K562 (cell line): ENCODE data around the gene C22orf39. TPM values are rescaled to one million over a fixed set of nuclear protein-coding genes. Genes with fewer than 3 reads are reported as not detected.
A peak's percentile ranks its signal among the peaks of the same experiment; 100 is the strongest.

ENCODE experiments used
- ARID2 ChIP-seq: fragments of 450-650 bp; IDR thresholded peaks from 2 replicates; pipeline ENCODE4 v1.6.1; 2017; ENCODE audit warnings: antibody characterized with exemption, mild to moderate bottlenecking
- DIDO1 ChIP-seq: fragments of 450-650 bp; IDR thresholded peaks from 2 replicates; pipeline ENCODE4 v1.6.1; 2016; ENCODE audit warnings: low read depth, missing biosample characterization, missing genetic modification characterization
- ELF2 ChIP-seq: fragments of 250-450 bp; sonication (Bioruptor Pico); IDR thresholded peaks from 2 replicates; pipeline ENCODE4 v1.5.0; 2021; ENCODE audit warnings: mild to moderate bottlenecking
- GABPB2 ChIP-seq: fragments of 250-450 bp; sonication (Bioruptor Pico); conservative IDR thresholded peaks from 2 replicates; pipeline ENCODE4 v1.5.1; 2021; ENCODE audit warnings: mild to moderate bottlenecking
- HNRNPL ChIP-seq: fragments of 200-400 bp; formaldehyde crosslinking; IDR thresholded peaks from 2 replicates; pipeline ENCODE4 v1.6.1; 2017; ENCODE audit warnings: low read depth, mild to moderate bottlenecking, low read length
- ILF3 ChIP-seq: fragments of 450-650 bp; IDR thresholded peaks from 2 replicates; pipeline ENCODE4 v1.6.1; 2018; ENCODE audit warnings: antibody characterized with exemption, mild to moderate bottlenecking, moderate library complexity, borderline replicate concordance
- KDM2B ChIP-seq: fragments of 250-450 bp; sonication (Bioruptor Pico); IDR thresholded peaks from 2 replicates; pipeline ENCODE4 v1.8.0; 2021; ENCODE audit warnings: mild to moderate bottlenecking, moderate library complexity
- KLF13 ChIP-seq: fragments of 450-650 bp; IDR thresholded peaks from 2 replicates; pipeline ENCODE4 v1.6.1; 2016; ENCODE audit warnings: missing genetic modification characterization, low read depth, mild to moderate bottlenecking, missing compliant biosample characterization, moderate library complexity, borderline replicate concordance
- MCM2 ChIP-seq: fragments of 450-650 bp; IDR thresholded peaks from 2 replicates; pipeline ENCODE4 v1.6.1; 2017; ENCODE audit warnings: low read depth, mild to moderate bottlenecking
- POLR2B ChIP-seq: fragments of 450-650 bp; IDR thresholded peaks from 2 replicates; pipeline ENCODE4 v1.6.1; 2018; ENCODE audit warnings: low read depth; ENCODE audit not compliant: partially characterized antibody
- RBBP5 ChIP-seq: fragments of 200-600 bp; sonication (generic); IDR thresholded peaks from 2 replicates; pipeline ENCODE4 v1.6.1; 2012; ENCODE audit warnings: borderline replicate concordance, mild to moderate bottlenecking, low read length, control low read depth, inconsistent platforms; ENCODE audit not compliant: insufficient read depth, poor library complexity, severe bottlenecking
- SMARCA4 ChIP-seq: fragments of 450-650 bp; IDR thresholded peaks from 2 replicates; pipeline ENCODE4 v1.6.1; 2016
- TCFL5 ChIP-seq: fragments of 250-450 bp; sonication (Bioruptor Pico); conservative IDR thresholded peaks from 2 replicates; pipeline ENCODE4 v1.6.1; 2021; ENCODE audit warnings: mild to moderate bottlenecking, moderate library complexity, matching md5 sums
- TEAD4 ChIP-seq, 2 experiments: sonication (generic) in 1 of 2; formaldehyde crosslinking in 1 of 2; IDR thresholded peaks; 2 replicates each; pipeline versions ENCODE4 v1.6.1 to v1.8.0; 2012 to 2022; ENCODE audit warnings: borderline replicate concordance in 1 of 2, inconsistent platforms in 1 of 2, low read length in 1 of 2, mild to moderate bottlenecking in 1 of 2, missing genetic modification reagents in 1 of 2
- ZC3H8 ChIP-seq: fragments of 450-650 bp; IDR thresholded peaks from 2 replicates; pipeline ENCODE4 v1.6.1; 2017
- ZNF175 ChIP-seq: fragments of 200-800 bp; sonication (Bioruptor generic); IDR thresholded peaks from 2 replicates; pipeline ENCODE4 v1.6.1; 2016; ENCODE audit warnings: low read depth, mild to moderate bottlenecking, missing genetic modification characterization, missing compliant biosample characterization
- ZNF583 ChIP-seq: fragments of 250-450 bp; sonication (Bioruptor Pico); IDR thresholded peaks from 2 replicates; pipeline ENCODE4 v1.4.0; 2020
- ZNF668 ChIP-seq: fragments of 250-450 bp; sonication (Bioruptor Pico); IDR thresholded peaks from 2 replicates; pipeline ENCODE4 v1.8.0; 2022; ENCODE audit warnings: mild to moderate bottlenecking, inconsistent platforms
- ZNF707 ChIP-seq: fragments of 250-450 bp; sonication (Bioruptor Pico); conservative IDR thresholded peaks from 2 replicates; pipeline ENCODE4 v1.8.0; 2022; ENCODE audit warnings: inconsistent platforms, mild to moderate bottlenecking, moderate library complexity
- ZNF778 ChIP-seq: fragments of 450-650 bp; formaldehyde crosslinking; IDR thresholded peaks from 2 replicates; pipeline ENCODE4 v1.4.0; 2020; ENCODE audit warnings: mild to moderate bottlenecking, moderate library complexity
- polyA plus RNA-seq, 8 experiments: library from polyadenylated mRNA; depleted of rRNA in 4 of 8; stranded (reverse) in 5 of 8; unstranded in 3 of 8; fragments of >200 nt; fragmentation: Nextera tagmentation in 2 of 8; fragmentation: Illumina TruSeq in 1 of 8; extraction: Ambion mirVana in 2 of 8; extraction: Trizol in 1 of 8; gene quantifications; 2 replicates each; pipeline versions ENCODE4 v1.2.1 to v1.2.3, GENCODE V29; 2011 to 2014; ENCODE audit warnings: inconsistent platforms in 1 of 8, missing spikeins in 1 of 8
- total RNA-seq, 7 experiments: library from RNA; depleted of rRNA in 6 of 7; stranded (reverse); fragments of >200 nt in 6 of 7; fragmentation: Illumina TruSeq in 2 of 7; extraction: Trizol in 2 of 7; gene quantifications; 2 replicates each; pipeline versions ENCODE4 v1.2.1 to v1.2.3, GENCODE V29; 2011 to 2021; ENCODE audit warnings: low replicate concordance in 1 of 7
- TF ChIP-seq, protein P1 (sequence below): fragments of 450-650 bp; IDR thresholded peaks from 2 replicates; pipeline ENCODE4 v1.6.1; 2016; ENCODE audit warnings: missing biosample characterization, missing genetic modification characterization
- TF ChIP-seq, protein P2 (sequence below): fragments of 450-650 bp; formaldehyde crosslinking; conservative IDR thresholded peaks from 2 replicates; pipeline ENCODE4 v1.4.0; 2022; ENCODE audit warnings: mild to moderate bottlenecking, missing genetic modification characterization
- TF ChIP-seq, protein P3 (sequence below): fragments of 450-650 bp; IDR thresholded peaks from 2 replicates; pipeline ENCODE4 v1.6.1; 2017; ENCODE audit warnings: antibody characterized with exemption

The C22orf39 gene
- total and polyA plus RNA-seq, 9 of the 15 experiments (the other 6 are each of a cell fraction or from before 2014, with no cell fraction given): 20.4 to 139 (median 66.8) TPM

DNA sequence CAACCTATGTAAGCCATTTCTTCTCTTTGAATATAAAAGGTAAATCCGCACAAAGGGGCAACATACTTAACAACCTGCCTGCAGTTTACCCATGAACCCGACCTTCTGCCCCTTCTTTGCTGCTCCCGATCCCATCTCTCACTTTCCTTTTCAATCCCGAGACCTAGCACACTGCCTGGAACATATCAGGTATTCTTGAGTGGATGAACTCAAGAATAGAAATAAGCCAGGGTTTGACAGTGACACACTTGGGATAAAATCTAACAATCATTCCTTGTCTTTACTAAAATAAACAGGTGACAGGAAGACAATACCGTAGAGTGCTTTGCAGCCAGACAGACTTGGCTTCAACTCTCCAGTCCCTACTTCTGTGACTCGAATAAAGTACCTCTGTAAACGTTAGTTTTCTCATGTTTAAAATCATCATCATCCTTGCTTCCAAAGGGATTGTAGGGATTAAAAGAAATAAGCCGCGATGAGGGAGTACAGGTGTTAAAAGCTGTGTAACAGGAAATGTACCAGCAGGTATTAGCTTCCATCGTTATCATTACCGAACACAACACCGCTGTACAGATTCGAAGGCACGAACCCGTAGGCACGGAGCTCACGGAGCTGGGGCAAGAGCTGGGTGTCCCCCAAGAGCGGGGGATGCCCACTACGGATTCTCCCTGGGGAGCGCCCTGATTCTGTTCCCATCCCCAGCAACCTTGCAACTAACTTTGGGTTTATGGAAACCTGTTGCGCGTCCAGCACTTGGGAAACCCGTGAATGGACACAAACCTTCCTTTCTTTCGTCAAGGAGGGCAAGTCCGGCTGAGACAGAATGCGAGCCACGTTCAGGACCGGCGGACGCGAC, 30.8 kb upstream of the C22orf39 start (continued):
- no peak for TF ChIP-seq POLR2B
- no peak for TF ChIP-seq TCFL5 (CRISPR knock-in tag)
- no peak for TF ChIP-seq ARID2
- TF ChIP-seq, protein P1, sequence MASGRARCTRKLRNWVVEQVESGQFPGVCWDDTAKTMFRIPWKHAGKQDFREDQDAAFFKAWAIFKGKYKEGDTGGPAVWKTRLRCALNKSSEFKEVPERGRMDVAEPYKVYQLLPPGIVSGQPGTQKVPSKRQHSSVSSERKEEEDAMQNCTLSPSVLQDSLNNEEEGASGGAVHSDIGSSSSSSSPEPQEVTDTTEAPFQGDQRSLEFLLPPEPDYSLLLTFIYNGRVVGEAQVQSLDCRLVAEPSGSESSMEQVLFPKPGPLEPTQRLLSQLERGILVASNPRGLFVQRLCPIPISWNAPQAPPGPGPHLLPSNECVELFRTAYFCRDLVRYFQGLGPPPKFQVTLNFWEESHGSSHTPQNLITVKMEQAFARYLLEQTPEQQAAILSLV (tag): no peak
- TF ChIP-seq KLF13 (tag): peak; percentile 41; the same call in 1 of the 2 replicates
- TF ChIP-seq ZNF778 (CRISPR knock-in tag): no peak
- TF ChIP-seq ZNF583 (CRISPR knock-in tag): no peak
- TF ChIP-seq ZNF175: no peak
- TF ChIP-seq RBBP5: no peak
- peak; percentile 75; the same call in 1 of the 2 replicates for TF ChIP-seq KDM2B (CRISPR knock-in tag)
- TF ChIP-seq GABPB2 (CRISPR knock-in tag): no peak; the same call in 1 of the 2 replicates
- TF ChIP-seq, protein P2, sequence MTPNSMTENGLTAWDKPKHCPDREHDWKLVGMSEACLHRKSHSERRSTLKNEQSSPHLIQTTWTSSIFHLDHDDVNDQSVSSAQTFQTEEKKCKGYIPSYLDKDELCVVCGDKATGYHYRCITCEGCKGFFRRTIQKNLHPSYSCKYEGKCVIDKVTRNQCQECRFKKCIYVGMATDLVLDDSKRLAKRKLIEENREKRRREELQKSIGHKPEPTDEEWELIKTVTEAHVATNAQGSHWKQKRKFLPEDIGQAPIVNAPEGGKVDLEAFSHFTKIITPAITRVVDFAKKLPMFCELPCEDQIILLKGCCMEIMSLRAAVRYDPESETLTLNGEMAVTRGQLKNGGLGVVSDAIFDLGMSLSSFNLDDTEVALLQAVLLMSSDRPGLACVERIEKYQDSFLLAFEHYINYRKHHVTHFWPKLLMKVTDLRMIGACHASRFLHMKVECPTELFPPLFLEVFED (CRISPR knock-in tag): 0 out of 2 replicates have a peak, but pooled peaks have one; percentile 48
- no peak; the same call in 1 of the 2 replicates for TF ChIP-seq ZNF668 (CRISPR knock-in tag)
- no peak for TF ChIP-seq TEAD4 (IDR thresholded peaks at IDR 0.05; ENCODE audit: low read length)
- no peak for TF ChIP-seq TEAD4 (CRISPR knock-in tag; IDR thresholded peaks at IDR 0.05; ENCODE audit: borderline replicate concordance)
- TF ChIP-seq DIDO1 (tag): no peak
- TF ChIP-seq, protein P3, sequence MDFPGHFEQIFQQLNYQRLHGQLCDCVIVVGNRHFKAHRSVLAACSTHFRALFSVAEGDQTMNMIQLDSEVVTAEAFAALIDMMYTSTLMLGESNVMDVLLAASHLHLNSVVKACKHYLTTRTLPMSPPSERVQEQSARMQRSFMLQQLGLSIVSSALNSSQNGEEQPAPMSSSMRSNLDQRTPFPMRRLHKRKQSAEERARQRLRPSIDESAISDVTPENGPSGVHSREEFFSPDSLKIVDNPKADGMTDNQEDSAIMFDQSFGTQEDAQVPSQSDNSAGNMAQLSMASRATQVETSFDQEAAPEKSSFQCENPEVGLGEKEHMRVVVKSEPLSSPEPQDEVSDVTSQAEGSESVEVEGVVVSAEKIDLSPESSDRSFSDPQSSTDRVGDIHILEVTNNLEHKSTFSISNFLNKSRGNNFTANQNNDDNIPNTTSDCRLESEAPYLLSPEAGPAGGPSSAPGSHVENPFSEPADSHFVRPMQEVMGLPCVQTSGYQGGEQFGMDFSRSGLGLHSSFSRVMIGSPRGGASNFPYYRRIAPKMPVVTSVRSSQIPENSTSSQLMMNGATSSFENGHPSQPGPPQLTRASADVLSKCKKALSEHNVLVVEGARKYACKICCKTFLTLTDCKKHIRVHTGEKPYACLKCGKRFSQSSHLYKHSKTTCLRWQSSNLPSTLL: no peak
- TF ChIP-seq ELF2 (CRISPR knock-in tag): peak; percentile 36; the same call in 1 of the 2 replicates
- TF ChIP-seq HNRNPL: no peak
- TF ChIP-seq SMARCA4: no peak
- TF ChIP-seq ILF3: no peak
- TF ChIP-seq ZC3H8: no peak
- no peak for TF ChIP-seq MCM2
- no peak for TF ChIP-seq ZNF707 (CRISPR knock-in tag)
